Fibroblast of pulmonary artery (primary cell): ENCODE measurements around the gene SBK3.
"Not testable (repeated sequence)": the region's sequence is repeated elsewhere in the genome, so short reads cannot be mapped to it uniquely, and the experiment has no call there.

Source experiments
- DNase-seq: peaks from one replicate; pipeline ENCODE4 v3.0.0-alpha.2; 2010; ENCODE audit warnings: low read depth
- H3K4me3 ChIP-seq: replicated peaks from 2 replicates; pipeline ENCODE4 v1.5.1; 2011; ENCODE audit warnings: low read depth, mild to moderate bottlenecking, control low read depth, low read length, moderate library complexity
- CTCF ChIP-seq: IDR thresholded peaks from 2 replicates; pipeline ENCODE4 v1.5.1; 2011; ENCODE audit warnings: mild to moderate bottlenecking, control low read depth, low read length, inconsistent platforms; ENCODE audit errors: missing control alignments

Gene SBK3

GRCh38 chr19:55535965-55536350 lies 9.4 kb downstream of the SBK3 start:
- no peak for DNase-seq
- TF ChIP-seq CTCF: no peak
- no peak overlapping the region for H3K4me3 ChIP-seq

GRCh38 chr19:55535173-55535964 lies 10.0 kb downstream of the SBK3 start:
- no peak for TF ChIP-seq CTCF
- H3K4me3 ChIP-seq: no peak overlapping the region
- no peak for DNase-seq

DNA sequence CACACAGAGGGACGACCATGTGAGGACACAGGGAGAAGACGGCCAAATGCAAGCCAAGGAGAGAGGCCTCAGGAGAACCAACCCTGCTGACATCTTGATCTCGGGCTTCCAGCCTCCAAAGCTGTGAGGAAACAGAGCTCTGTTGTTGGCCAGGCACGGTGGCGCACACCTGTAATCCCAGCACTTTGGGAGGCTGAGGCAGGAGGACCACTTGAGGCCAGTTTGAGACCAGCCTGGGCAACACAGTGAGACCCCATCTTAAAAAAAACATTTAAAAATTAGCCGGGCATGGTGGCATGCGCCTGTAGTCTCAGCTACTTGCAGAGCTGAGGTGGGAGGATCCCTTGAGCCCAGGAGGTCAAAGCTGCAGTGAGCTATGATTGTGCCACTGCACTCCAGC lies 11.1 kb downstream of the SBK3 start:
- not testable (repeated sequence) for DNase-seq, H3K4me3 ChIP-seq

DNA sequence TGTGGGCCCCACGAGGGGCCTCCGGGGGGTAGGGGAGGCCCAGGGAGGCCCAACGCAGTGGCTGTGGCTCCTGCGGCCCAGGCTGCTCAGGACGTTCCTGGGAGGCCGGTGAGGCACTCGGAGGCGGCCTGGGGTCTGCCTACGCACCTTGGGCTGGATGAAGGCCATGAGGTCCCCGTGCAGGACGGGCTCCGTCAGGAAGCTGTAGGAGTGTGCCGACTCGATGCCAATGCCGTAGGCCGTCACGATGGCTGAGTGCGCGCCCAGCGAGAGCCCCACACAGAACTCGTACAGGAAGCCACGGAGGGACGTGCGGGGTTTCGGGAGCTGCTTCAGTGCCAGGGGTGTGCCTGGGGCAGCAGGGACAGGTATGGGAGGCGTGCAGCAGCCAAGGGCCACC lies 14.3 kb downstream of the SBK3 start:
- TF ChIP-seq CTCF: no peak
- no peak overlapping the region for H3K4me3 ChIP-seq
- no peak for DNase-seq

DNA sequence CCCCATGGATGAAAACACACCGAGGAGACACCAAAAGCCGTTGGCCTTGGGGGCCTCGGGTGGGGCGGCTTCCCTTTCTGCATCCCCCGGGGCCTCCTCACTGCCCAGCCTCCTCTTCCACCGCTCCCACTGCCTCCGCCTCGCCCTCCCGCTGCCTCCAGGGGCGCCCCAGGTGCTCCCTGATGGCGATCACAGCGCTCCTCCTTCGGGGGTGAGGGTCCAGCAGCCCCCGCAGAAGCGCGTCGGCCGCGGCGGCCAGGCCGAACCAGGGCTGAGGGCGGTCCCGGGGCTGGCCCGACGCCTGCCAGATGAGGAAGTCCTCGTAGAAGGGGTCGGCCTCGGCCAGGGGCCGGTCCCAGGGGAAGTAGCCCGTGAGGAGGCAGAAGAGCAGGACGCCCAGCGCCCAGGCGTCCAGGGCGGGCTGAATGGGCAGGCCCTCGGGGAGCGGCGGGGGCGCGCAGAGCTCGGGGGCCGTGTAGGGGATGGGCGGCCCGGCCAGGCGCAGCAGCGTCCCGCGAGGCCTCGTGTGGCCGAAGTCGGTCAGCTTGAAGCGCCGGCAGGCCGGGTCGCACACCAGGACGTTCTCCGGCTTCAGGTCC lies 15.6 kb downstream of the SBK3 start:
- no peak for TF ChIP-seq CTCF
- no peak for DNase-seq
- H3K4me3 ChIP-seq: no peak overlapping the region

GRCh38 chr19:55528030-55528803 lies 17.1 kb downstream of the SBK3 start:
- no peak overlapping the region for H3K4me3 ChIP-seq
- no peak for DNase-seq
- no peak for TF ChIP-seq CTCF
